ENCODE data around the gene ESYT2.
"Not testable (repeated sequence)": the region's sequence is repeated elsewhere in the genome, so short reads cannot be mapped to it uniquely, and the experiment has no call there.

The ESYT2 gene

DNA sequence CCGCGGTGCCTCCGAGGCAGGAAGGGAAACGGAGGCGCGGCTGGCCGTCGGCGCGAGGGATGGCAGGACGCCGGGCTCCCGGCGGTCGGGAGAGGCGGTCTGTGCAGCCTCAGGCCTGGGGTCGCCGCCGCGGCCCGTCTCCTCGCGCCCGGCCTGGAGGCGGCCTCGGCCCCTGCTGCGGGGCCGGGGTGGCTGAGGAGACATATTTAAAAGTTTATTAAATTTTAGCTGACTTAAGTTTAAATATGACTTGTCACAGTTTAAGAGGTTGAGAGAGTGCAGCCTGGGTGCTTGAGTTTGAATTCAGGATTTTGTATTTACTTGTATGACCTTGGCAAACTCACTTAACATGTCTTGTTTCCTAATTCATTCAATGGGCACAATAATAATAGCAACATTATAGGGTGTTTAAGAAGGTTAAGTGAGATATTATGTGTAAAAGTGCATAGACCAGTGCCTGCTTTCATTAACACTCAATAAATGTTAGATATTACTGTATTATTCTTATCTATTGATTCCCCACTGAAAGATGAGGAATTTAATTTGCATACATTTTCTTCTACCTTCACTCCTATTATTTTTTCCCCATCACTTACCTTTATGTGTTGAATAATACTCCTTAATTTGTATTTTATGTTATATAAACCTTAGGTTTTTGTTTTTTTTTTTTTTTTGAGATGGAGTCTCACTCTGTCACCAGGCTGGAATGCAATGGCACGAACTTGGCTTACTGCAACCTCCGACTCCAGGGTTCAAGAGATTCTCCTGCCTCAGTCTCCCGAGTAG is 27.8 kb upstream of the ESYT2 start:
- FAIRE-seq (peak; percentile 64), DNase-seq (ENCODE audit: insufficient read length, low spot score) (no peak)

DNA sequence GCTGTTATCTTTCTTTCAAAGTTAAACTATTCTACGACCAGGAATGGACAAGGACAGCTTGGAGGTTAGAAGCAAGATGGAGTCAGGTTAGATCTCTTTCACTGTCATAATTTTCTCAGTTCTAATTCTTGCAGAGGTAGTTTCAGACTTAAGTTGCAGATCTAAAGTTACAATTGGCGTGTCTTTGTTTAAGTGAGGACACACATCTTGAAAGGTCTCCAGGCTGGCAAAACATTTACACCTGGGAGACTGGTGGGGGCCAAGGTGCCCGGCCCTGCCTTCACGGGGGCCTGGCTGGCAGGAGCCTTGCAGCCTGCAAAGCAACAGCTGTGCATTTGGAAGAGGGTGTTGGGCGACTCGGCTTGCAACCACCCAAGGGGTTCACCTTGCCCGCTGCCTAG is 25.4 kb upstream of the ESYT2 start:
- FAIRE-seq (no peak), DNase-seq (ENCODE audit: insufficient read length, low spot score) (no peak)

DNA sequence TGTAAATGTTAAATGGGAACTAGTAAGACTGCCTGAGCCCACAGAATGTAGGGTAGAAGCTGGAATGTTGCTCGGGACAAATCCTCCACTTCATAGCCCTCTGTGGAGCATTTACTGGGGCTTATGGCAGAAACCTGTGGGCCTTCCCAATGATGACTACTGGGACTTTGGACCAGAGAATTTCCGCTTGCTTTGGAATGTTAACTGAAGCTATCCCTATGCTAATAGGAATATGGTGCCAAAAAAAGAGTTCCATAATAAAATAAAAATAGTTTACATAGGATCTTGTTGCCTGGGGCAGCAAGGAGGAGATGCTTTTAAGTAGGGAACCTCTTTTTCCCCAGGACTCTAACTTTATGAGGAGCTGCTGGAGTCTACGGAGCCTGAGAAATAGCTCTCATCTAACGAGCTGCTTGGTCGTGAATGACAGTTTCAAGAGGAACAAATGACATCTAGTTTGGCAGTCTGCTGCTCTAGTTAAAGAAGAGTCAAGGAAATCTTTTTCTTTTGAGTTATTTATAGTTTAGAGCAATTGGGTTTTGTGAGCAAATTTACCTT is 21.3 kb upstream of the ESYT2 start:
- no peak for DNase-seq (ENCODE audit: insufficient read length, low spot score)
- FAIRE-seq = no peak

DNA sequence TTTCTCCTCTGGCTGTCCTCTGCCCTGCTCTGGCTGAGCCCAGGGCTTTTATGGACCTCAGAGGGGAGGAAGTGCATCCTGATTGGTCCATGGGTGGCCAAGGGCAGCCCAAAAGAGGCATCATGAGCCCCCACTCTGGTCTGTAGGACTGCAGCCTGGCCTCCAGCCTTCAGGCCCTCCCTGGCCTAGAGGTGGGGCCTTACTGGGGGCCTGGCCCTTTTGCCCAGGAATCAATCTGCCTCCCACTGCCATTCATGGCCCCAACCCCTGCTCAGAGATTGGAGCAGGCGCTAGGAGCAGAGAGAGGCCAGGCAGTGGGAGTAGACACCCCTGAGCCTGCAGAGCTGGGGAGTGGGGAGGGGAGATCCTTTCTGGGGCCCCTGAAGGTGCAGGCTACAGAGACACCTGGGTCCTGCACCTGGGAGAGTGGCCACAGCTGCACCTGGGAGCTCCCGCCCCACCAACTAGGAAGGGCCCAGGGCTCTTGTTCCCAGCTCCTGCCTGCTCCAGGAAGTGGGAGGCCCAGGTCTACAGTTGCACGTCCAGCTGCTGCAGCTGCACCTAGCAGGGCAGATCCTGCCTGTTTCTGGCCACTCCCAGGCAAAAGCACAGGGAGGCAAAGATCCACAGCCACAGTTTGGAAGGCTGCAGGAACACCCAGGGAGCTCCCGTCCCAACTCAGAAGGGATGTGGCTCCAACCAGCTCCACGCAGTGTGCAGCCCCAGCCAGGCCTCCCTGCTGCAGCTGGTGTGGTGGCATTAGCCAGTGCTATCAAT is 20.6 kb upstream of the ESYT2 start:
- no peak for FAIRE-seq
- DNase-seq (ENCODE audit: insufficient read length, low spot score) = no peak

DNA sequence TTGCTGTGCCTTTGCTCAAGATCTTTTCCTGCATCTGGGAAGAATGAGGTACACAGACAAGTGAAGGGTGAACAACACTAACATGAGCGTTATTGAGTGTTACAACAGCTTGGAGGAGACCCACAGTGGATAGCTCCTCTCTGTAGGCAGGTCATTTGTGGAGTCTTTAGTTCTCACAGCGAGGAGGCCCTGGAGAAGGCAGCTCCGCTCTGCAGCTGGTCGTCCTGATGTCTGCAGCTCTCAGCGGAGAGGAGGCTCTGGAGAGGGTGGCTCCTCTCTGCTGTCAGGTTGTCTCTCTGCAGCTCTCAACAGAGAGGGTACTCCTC is 20.1 kb upstream of the ESYT2 start:
- FAIRE-seq (no peak), DNase-seq (ENCODE audit: insufficient read length, low spot score) (no peak)

DNA sequence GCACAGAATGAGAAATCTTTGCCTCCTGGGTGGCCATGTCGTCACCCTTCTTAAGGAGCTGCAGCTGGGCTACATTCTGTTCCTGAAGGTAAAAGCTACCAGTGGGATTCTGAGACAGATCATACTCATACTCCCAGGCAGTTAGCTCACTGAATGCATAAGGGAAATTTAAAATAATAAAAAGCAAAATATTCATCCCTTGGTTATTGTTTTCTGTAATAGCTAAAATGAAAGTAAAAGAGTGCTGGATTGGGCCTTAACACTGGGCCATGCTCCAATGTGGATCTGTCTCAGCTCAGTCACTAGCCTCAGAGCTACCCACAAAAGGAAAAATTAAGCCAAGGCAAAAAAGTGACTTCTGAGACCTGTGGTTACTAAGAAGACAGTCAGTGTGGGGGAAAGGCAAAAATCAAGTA is 18.1 kb upstream of the ESYT2 start:
- no peak for FAIRE-seq
- no peak for DNase-seq (ENCODE audit: insufficient read length, low spot score)

DNA sequence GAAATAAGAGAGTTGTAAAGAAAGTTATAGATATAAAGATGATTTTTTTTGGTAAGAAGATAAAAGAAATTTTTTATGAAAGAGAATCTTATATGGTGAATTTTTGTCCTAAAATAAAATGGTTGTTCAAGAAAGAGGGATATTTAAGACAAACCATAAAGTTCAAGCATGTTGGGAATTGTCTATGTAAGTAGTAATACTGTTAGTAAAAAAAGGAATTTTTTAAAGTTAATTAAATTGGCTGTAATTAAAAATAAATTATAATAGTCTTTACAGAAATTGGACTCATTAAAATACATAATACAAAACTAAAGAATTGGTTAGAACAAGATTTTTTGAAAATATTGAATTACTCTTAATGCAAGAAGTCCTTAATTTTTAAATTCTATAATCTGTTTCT is 17.0 kb upstream of the ESYT2 start:
- no peak for FAIRE-seq
- no peak for DNase-seq (ENCODE audit: insufficient read length, low spot score)

DNA sequence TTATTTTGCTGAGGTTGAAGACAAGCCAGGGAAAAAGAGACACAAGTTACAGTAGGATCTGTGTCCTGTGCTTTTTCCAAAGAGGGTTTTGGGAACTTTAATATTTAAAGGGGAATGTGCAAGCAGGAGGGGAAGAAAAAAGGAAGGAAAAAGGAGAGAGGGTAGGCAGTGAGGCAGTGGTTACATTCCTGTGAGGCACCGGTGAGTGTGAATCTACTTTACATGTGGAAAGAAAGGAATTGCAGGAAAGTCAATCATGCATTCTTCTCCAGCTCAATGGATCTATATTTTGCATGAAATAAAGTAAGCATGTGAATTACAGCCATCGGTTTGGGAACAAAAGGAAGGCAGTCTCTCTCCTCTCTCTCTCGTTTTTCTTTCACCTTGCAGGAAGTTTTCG is 14.5 kb upstream of the ESYT2 start:
- FAIRE-seq = no peak
- DNase-seq (ENCODE audit: insufficient read length, low spot score) = no peak

DNA sequence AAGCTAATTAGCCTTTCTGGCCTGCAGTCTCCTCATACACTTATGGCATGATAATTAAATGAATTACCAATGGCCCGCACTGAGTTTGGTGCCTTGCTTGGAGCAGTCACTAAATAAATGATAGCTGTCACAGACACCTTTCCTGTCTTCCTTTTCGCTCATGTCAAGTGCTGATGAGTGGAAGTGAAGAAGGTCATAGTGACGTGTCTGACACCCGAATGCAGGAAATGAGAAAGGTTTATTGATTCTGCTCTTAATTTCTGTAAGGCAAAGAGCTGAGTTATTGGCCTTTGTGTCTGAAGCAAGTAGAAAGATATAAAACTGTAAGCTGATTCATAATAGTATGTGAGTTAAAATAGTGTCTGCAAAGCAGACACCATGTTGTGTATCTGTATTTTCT is 13.2 kb upstream of the ESYT2 start:
- DNase-seq (ENCODE audit: insufficient read length, low spot score) (no peak), FAIRE-seq (no peak)

DNA sequence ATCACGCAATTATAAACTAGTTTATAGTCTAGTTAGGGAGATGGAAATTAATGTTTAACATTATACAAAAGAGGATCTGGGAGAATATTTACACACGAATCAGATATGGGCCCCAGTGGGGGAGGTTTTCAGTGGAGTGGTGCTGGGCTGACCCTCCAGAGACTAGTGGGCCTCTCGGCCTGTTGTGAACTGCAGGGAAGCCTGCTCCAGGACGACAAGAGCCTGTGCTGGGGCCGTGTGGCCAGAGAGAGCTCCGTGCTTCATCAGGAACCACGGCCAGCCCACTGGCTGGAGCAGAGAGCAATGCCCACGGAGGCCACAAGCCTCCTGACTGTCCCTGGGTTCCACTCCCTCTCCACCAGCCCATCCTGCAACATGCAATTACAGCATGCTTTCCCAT is 11.3 kb upstream of the ESYT2 start:
- DNase-seq (ENCODE audit: insufficient read length, low spot score) (no peak), FAIRE-seq (no peak)

DNA sequence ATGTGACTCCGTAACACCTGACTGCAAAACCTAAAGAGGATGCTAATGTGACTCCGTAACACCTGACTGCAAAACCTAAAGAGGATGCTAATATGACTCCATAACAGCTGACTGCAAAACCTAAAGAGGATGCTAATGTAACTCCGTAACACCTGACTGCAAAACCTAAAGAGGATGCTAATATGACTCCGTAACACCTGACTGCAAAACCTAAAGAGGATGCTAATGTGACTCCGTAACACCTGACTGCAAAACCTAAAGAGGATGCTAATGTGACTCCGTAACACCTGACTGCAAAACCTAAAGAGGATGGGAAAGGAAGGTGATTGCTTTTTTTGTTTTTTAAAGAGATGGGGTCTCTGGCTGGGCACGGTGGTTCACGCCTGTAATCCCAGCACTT is 9.9 kb upstream of the ESYT2 start:
- not testable (repeated sequence) for FAIRE-seq; DNase-seq (ENCODE audit: insufficient read length, low spot score)

DNA sequence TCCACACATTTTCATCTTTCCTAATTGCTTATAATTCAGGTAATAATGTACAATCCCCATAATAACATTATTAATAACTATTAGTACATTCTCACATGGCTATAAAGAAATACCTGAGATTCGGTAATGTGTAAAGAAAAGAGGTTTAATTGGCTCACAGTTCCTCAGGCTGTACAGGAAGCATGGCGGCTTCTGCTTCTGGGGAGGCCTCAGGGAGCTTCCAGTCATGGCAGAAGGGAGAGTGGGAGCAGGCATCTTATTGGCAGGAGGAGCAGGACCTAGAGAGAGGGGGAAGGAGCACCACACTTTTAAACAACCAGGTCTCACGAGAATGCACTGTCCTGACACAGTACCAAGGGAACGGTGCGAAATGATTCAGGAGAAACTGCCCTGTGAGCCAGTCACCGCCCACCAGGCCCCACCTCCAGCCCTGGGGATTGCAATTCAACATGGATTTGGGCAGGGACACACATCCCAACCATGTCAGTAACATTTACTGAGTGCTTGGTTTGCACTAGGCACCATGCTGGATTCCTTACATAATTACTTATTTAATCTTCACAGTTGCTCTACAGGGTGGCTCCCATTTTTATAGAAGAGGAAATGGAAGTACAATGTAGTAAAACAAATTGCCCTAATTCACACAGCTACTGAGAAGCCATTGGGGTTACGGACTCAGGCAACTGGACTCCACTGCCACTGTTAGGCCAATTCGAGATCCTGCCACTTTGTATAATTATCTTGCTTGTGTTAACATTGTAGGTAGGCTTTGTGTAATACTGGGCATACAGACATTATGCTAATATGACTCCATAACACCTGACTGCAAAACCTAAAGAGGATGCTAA is 8.7 kb upstream of the ESYT2 start:
- FAIRE-seq = no peak
- DNase-seq (ENCODE audit: insufficient read length, low spot score) = no peak

DNA sequence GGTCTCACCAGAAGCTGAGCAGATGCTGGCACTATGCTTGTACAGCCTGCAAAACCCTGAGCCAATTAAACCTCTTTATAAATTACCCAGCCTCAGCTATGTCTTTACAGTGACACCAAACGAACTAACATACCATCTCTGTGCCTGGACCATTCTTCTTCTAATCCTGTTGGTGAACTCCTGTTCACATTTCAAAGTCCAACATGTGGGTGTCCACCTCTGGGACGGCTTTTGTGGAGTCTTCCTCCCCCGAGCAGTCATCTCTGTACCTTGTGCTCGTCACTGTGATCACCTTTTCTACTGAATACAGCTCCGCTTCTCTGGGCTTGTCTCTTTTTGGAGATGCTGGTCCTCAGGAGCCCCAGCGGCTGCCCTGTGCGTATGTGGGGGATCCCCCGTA is 7.4 kb upstream of the ESYT2 start:
- no peak for DNase-seq (ENCODE audit: insufficient read length, low spot score)
- no peak for FAIRE-seq

DNA sequence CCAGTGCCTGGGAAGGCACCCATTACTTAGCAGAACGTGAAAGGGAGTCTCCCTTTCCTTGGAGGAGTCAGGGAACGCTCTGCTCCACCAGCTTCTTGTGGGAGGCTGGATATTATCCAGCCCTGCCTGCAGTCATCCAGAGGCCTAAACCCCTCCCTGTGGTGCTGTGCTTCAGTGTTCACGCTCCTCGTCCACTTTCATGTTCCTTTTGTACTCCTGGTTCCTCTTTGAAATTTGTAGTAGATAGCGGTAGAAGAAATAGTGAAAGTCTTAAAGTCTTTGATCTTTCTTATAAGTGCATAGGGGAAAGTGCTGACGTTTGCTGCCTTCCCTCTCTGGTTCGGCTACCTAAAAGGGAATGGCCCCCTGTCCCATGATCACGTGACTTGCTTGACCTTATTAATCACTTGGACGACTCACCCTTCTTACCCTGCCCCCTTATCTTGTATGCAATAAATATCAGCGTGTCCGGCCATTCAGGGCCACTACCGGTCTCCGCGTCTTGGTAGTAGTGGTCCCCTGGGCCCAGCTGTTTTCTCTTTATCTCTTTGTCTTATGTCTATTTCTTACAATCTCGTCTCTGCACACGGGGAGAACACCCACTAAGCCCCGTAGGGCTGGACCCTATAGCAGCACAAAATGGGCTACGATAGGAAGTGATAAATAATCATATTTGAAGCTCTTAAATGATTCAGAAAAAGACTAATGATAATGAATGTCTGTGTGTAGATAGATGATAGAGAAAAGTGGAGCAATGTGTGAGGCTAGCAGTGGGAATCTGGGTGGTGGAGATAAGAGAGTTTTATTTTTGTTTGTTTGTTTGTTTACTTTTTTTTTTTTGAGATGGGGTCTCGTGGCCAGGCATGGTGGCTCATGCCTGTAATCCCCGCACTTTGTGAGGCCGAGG is 5.8 kb upstream of the ESYT2 start:
- DNase-seq (ENCODE audit: insufficient read length, low spot score) = no peak
- no peak for FAIRE-seq

DNA sequence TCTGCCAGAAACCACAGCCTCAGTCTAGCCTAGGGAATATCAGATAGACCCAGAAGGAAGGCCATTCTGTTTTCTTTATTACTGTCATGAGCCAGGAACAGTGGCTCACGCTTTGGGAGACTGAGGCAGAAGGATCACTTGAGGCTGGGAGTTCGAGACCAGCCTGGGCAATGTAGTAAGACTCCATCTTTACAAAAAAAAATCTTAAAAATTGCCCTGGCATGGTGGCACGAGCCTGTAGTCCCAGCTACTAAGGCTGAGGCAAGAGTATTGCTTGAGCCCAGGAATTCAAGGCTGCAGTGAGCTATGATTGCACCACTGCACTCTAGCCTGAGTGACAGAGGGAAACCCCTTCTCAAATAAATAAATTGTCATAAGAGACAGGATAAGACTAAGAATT is 3.7 kb upstream of the ESYT2 start:
- FAIRE-seq = no peak
- DNase-seq (ENCODE audit: insufficient read length, low spot score) = no peak

DNA sequence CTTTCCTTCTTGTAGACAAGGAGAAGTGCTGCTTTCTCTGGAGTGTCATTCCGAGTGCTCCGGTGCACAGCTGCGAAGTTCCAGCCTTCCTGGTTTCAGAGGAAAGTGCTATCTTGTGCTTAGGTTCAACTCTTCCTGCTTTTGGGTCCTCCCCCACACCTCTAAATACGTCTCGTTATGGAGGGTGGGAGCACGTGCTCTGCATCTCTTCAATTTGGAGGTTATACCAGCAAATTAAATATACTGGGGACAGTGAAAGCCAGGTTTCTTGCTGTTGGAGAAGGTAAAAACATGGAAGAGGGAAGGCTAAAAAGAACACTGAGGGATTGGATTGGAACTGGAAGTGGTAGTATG is 2.4 kb upstream of the ESYT2 start:
- no peak for FAIRE-seq
- no peak for DNase-seq (ENCODE audit: insufficient read length, low spot score)

DNA sequence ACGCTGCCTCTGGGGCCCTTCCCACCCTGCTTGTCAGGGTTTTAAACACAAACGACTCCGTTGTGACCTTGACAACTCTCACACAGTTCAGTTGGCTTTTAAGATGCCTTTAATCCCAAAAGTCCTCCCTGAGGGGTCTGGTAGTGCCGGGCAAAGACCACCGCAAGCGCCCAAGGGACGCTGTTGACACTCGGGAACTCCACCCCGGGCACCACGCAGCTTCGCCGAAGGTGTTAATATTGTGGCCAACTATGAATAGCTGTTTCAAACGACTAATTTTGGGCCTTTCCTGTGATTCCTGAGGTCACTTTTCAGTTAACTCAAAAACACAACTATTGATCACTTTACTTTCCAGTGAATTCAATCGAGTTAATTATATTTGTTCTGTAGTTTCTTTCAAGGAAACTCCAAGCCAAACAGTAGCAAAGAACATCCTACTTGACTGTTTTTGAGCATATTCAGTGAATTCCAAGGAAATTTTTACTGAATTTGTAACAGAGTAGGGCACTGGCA is 958 bp upstream of the ESYT2 start:
- FAIRE-seq = peak; percentile 62
- no peak for DNase-seq (ENCODE audit: insufficient read length, low spot score)

DNA sequence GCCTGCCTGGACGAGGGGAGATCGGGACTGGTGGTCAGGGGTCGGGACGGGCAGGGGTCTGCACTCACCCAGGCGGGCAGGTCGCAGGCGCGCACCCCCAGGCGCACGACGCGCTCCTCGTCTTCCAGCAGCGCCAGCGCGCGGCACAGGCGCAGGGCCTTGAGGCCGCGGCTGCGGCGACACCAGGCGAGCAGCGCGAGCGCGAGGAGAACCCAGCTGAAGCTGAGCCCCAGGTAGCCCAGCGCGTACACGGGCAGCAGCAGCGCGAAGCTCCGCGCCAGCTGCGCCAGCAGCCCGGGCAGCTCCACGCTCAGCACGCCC is 328 bp downstream of the ESYT2 start:
- peak; percentile 71 for DNase-seq (ENCODE audit: insufficient read length, low spot score)

DNA sequence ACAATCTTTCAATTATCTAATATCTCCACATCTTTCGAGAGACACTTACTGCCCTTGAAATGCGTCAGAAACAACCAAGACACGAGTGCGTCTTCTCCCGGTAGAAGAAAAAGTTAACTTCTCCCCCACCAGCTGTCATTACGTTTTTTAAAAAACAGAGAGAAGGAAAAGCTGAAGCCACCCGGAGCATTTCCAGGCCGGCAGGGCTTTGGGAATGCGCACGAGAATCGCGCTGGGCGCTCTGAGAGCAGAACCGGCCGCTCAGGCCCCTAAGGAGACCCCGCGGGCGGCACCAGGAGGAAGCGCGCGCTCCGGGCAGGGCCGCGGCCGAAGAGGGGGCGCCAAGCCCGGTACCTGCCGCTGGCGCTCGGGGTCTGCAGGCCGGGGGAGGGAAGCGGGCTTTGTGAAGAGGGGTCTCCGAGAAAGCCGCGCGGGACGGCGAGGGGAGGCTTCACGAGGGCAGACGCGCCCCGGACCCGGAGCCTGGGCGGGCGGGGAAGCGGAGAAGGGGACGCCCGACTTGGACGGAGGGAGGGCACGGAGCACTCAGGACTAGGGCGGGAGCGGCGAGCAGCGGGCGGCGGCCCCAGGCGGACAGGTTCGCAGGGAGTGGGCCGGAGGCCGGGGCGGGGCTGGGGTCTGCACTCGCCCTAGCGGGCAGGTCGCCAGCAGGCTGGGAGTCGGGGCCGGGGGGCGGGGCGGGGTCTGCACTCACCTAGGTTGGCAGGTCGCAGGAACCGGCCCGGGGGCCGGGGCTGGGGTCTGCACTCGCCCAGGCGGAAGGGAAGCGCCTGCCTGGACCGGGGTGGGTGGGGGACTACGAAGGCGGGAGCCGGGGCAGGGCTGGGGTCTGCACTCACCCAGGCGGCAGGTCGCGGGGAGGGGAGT is 932 bp downstream of the ESYT2 start:
- DNase-seq (ENCODE audit: insufficient read length, low spot score) (no peak), FAIRE-seq (peak; percentile 84)

More for the DNA sequence above, 328 bp downstream of the ESYT2 start:
- FAIRE-seq = peak; percentile 31

All from GM19239 (cell line).